ENCODE data around the gene SDK1. TPM values are rescaled to one million over a fixed set of nuclear protein-coding genes. Genes with fewer than 3 reads are reported as not detected.

SDK1 gene
- total and polyA plus RNA-seq, 12 donors = 1.0 to 5.3 (median 3.2) TPM

DNA sequence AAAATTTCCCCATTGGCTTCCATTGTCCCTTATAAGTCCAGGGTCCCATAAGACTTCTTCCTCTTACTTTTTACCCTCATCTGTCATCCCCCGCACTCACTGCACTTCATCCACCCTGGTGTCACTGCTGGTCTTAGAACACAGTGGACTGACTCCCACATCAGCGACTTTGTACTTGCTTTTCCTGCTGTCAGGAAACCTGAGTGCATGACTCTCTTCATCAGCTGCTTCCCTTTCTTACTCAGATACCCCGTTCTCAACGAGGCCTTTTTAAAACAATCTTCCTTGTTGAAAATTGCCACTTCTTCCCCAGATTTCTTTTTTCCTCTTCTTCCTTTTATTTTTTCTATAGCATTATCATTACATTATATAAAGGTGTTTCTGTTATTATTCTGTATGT is 305.4 kb downstream of the SDK1 start:
- H3K9me3 ChIP-seq = peaks cover 0 to 28% (median 0%) of the 10 kb centered on the region in 11 donors
- ATAC-seq = no peak
- WGBS, 2 donors = 53 to 60% methylated on average over 4 of the region's 4 CpGs

DNA sequence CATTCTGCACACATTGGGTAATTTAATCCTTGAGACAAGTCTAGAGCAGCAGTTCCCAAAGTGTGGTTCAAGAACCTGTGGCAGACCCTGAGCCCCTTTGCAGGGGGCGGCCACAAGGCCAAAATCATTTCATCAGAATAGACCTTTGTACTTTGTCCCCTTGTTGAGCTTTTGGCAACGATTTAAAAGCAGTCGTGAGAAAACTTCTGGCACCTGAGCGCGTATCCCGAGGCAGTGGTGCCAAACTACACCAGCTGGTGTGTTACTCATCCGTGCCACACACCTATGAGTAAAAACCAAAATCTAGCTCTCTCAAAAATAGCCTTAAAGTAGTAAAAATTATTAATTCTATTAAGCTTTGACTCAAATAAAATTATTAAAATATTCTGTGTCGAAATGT is 306.8 kb downstream of the SDK1 start:
- no peaks in the 10 kb centered on the region for H3K27me3 ChIP-seq
- peaks cover 0 to 17% (median 0%) of the 10 kb centered on the region in 11 donors for H3K9me3 ChIP-seq
- ATAC-seq (no peak), DNase-seq (no peak)
- no peaks in the 10 kb centered on the region for H3K4me1 ChIP-seq
- TF ChIP-seq, protein P1, sequence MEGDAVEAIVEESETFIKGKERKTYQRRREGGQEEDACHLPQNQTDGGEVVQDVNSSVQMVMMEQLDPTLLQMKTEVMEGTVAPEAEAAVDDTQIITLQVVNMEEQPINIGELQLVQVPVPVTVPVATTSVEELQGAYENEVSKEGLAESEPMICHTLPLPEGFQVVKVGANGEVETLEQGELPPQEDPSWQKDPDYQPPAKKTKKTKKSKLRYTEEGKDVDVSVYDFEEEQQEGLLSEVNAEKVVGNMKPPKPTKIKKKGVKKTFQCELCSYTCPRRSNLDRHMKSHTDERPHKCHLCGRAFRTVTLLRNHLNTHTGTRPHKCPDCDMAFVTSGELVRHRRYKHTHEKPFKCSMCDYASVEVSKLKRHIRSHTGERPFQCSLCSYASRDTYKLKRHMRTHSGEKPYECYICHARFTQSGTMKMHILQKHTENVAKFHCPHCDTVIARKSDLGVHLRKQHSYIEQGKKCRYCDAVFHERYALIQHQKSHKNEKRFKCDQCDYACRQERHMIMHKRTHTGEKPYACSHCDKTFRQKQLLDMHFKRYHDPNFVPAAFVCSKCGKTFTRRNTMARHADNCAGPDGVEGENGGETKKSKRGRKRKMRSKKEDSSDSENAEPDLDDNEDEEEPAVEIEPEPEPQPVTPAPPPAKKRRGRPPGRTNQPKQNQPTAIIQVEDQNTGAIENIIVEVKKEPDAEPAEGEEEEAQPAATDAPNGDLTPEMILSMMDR (IDR thresholded peaks at IDR 0.05) = no peak
- no peak overlapping the region for H3K27ac ChIP-seq
- intact Hi-C loops (cut with DNase I) = no loop called here
- 84 to 91% methylated on average over 8 of the region's 8 CpGs for WGBS, 2 donors
- no peaks in the 10 kb centered on the region for H3K36me3 ChIP-seq
- H3K4me3 ChIP-seq = no peak overlapping the region

More for the DNA sequence above, 305.4 kb downstream of the SDK1 start:
- Histone ChIP-seq H3K4me1 (no peaks in the 10 kb centered on the region), H3K36me3 (no peaks in the 10 kb centered on the region), H3K27me3 (no peaks in the 10 kb centered on the region), H3K4me3 (no peak overlapping the region), H3K27ac (no peak overlapping the region)
- intact Hi-C loops (cut with DNase I) = no loop called here
- TF ChIP-seq, protein P1 (IDR thresholded peaks at IDR 0.05) = no peak
- no peak for DNase-seq

DNA sequence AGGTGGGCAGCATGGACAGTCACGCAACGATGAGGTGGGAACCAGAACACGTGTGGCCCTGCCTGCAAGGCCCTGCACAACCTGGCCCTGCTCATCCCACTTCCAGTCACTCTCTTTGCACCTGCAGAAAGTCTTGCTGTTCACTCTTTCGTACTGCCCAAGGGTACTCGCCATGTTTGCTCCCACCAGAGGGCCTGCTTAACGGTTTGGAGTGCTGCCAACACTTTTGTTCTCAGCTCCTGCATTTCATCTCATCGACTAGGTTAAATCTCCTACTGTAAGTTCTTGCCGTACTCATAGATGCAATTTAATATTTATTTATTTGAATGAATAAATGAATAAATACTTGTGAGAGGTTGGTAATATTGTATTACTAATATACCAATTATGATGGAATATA is 315.3 kb downstream of the SDK1 start:
- H3K27me3 ChIP-seq = no peaks in the 10 kb centered on the region
- intact Hi-C loops (cut with DNase I) = no loop called here
- 78 to 83% methylated on average over 8 of the region's 8 CpGs for WGBS, 2 donors
- H3K4me1 ChIP-seq = no peaks in the 10 kb centered on the region
- ATAC-seq (no peak), DNase-seq (no peak)
- no peak overlapping the region for H3K4me3 ChIP-seq
- no peaks in the 10 kb centered on the region for H3K36me3 ChIP-seq
- H3K9me3 ChIP-seq = peaks cover 0 to 8% (median 0%) of the 10 kb centered on the region in 11 donors
- TF ChIP-seq, protein P1 (IDR thresholded peaks at IDR 0.05) = no peak
- no peak overlapping the region for H3K27ac ChIP-seq

DNA sequence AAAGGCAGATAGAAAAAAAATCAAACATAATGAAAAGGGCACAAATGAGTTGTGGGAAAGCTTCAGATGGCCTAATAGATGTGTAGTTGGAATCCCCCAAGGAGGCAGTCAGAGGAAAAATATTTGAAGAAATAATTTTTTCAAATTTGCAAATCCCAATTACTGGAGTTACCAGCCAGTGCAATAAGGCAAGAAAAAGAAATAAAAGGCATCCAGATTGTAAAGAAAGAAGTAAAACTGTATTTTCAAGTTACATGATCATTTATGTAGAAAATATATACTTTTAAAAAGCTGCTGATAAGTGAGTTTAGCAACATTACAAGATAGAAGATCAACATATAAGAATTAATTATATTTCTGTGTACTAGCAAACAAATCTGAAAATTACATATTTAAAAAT is 329.0 kb downstream of the SDK1 start:
- H3K4me3 ChIP-seq = no peak overlapping the region
- H3K27me3 ChIP-seq = no peaks in the 10 kb centered on the region
- H3K27ac ChIP-seq = no peak overlapping the region
- H3K4me1 ChIP-seq = no peaks in the 10 kb centered on the region
- no peak for ATAC-seq
- TF ChIP-seq, protein P1 (IDR thresholded peaks at IDR 0.05) = no peak
- peaks cover 0 to 38% (median 13%) of the 10 kb centered on the region in 11 donors for H3K9me3 ChIP-seq
- DNase-seq = no peak
- no peaks in the 10 kb centered on the region for H3K36me3 ChIP-seq
- intact Hi-C loops (cut with DNase I) = no loop called here

Measured in heart right ventricle (tissue), 16 donors.